ENCODE data around the gene MFGE8. TPM values are rescaled to one million over a fixed set of nuclear protein-coding genes. Genes with fewer than 3 reads are reported as not detected.
A peak's percentile ranks its signal among the peaks of the same experiment; 100 is the strongest.
"Not testable (repeated sequence)": the region's sequence is repeated elsewhere in the genome, so short reads cannot be mapped to it uniquely, and the experiment has no call there.

MFGE8 gene
- total RNA-seq, 2 experiments from 2014 or later = 33.1 to 37.8 TPM

DNA sequence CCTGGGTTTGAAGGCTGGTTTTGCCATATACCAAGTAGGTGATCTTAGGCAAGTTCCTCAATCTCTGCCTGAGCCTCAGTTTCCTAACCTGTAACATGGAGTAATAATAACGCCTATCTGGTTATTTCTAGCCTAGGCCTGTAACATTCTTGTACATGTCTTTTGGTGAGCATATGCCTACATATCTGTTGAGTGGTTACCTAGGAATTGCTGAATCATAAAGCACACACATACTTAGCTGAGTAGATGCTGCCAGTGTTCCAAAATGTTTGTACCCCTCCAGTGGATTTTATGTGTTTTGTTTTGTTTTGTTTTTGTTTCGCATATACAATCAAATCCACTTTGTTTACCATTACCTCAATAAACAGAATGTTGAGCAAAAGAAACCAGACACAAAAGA lies 17.4 kb upstream of the MFGE8 start:
- no peaks in the 10 kb centered on the region for H3K36me3 Mint-ChIP-seq
- peaks cover 5% of the 10 kb centered on the region for H3K27me3 Mint-ChIP-seq
- H3K4me1 Mint-ChIP-seq = no peaks in the 10 kb centered on the region
- no peak overlapping the region for H3K27ac Mint-ChIP-seq
- no peak overlapping the region for H3K4me3 Mint-ChIP-seq
- peaks cover 2% of the 10 kb centered on the region for H3K9me3 Mint-ChIP-seq
- no peak for DNase-seq

DNA sequence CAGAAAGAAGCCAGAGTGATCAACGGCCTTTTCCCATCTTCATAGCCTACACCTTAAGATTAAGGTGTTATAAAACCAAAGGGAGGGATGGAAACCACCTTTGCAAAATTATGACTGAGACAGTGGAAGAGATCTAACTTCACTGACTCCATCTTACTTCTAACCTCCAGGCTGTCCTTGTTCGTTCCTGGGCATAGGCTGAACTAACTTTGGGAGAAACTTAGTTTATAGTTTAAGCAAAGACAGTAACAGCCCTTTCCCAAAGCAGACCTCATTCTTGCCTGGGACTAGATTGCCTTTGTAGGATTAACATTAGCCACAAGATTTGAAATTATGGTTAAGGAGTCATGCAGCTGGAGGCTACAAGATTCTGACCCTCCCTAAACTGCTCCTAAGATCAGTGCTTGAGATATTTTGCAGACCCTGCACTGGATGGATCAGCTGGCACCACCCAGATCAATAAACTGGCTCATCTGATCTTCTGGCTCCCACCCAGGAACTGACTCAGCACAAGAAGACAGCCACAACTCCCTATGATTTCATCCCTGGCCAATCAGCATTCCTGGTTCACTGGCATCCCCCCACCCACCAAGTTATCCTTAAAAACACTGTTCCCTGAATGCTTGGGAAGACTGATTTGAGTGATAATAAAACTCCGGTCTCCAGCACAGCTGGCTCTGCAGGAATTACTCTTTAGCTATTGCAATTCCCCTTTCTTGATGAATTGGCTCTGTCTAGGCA lies 16.3 kb upstream of the MFGE8 start:
- not testable (repeated sequence) for H3K9me3 Mint-ChIP-seq, H3K4me3 Mint-ChIP-seq, H3K27ac Mint-ChIP-seq, DNase-seq, H3K36me3 Mint-ChIP-seq, H3K27me3 Mint-ChIP-seq, H3K4me1 Mint-ChIP-seq

DNA sequence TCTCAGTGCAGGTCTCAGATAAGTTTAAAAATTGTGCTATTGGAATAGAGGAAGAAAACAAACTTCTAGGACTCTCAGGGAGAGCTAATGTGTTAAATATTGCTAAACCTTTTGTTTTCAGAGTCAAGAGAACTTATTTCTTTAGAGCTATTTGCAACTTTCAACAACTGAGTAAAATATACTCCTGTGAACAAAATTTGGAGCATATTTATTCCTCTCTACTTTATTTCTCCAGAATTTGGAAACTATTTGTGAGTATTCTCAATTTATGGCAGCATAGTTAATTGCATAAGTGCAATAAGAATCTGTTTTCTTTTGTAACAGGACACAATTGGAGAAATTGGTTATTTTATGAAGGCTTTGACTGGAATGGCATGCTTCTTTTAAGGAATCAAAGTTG lies 15.0 kb upstream of the MFGE8 start:
- H3K27me3 Mint-ChIP-seq, H3K4me1 Mint-ChIP-seq, DNase-seq, H3K36me3 Mint-ChIP-seq, H3K27ac Mint-ChIP-seq, H3K4me3 Mint-ChIP-seq, H3K9me3 Mint-ChIP-seq: not testable (repeated sequence)

DNA sequence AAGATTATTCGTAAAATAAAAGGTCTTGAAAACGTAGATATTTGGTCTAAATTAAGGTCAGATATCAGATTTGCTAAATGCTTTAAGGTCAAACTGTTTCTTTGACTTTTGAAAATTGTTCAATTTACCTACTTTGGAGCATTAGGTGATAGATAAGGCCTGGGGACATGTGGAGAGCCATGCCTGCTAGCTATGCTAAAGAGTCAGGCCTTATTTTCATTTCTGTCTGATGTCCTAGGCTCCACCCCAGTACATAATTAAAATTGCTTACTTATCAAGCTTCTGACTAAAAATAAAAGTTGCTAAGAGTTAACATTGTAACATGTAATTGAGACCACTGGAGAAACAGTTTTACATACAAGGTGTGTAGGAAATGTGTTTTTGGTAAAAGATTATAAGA lies 12.5 kb upstream of the MFGE8 start:
- H3K9me3 Mint-ChIP-seq, H3K4me3 Mint-ChIP-seq, H3K4me1 Mint-ChIP-seq, H3K36me3 Mint-ChIP-seq, H3K27ac Mint-ChIP-seq, DNase-seq, H3K27me3 Mint-ChIP-seq: not testable (repeated sequence)

DNA sequence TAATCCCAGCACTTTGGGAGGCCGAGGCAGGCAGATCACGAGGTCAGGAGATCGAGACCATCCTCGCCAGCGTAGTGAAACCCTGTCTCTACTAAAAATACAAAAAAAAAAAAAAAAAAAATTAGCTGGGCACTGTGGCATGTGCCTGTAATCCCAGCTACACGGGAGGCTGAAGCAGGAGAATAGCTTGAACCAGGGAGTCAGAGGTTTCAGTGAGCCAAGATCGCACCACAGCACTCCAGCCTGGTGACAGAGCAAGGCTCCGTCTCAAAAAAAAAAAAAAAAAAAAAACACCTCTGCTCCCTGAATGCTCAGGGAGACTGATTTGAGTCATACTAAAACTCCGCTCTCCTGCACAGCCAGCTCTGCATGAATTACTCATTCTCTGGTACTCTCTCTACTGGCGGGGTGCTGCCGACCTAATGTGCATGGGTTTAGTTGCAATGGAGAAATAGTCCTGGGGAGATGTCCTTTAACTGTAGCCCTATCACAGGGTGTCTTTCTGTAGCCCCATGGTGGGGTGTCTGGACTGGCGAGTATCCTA lies 7.8 kb upstream of the MFGE8 start:
- peaks cover 12% of the 10 kb centered on the region for H3K4me1 Mint-ChIP-seq
- not testable (repeated sequence) for DNase-seq, H3K36me3 Mint-ChIP-seq, H3K9me3 Mint-ChIP-seq, H3K27ac Mint-ChIP-seq, H3K4me3 Mint-ChIP-seq
- H3K27me3 Mint-ChIP-seq = peaks cover 19% of the 10 kb centered on the region

GRCh38 chr15:88920186-88920891 lies 7.2 kb upstream of the MFGE8 start:
- Mint-ChIP-seq H3K27ac (no peak overlapping the region), H3K36me3 (no peaks in the 10 kb centered on the region), H3K4me3 (no peak overlapping the region), H3K4me1 (peaks cover 12% of the 10 kb centered on the region), H3K9me3 (no peaks in the 10 kb centered on the region), H3K27me3 (peaks cover 19% of the 10 kb centered on the region)
- DNase-seq = no peak

GRCh38 chr15:88918738-88919137 lies 5.6 kb upstream of the MFGE8 start:
- Mint-ChIP-seq H3K36me3 (no peaks in the 10 kb centered on the region), H3K4me3 (no peak overlapping the region), H3K4me1 (peaks cover 12% of the 10 kb centered on the region), H3K27ac (peak overlapping the region; percentile 47), H3K27me3 (peaks cover 16% of the 10 kb centered on the region), H3K9me3 (no peaks in the 10 kb centered on the region)
- peak; percentile 50 for DNase-seq

DNA sequence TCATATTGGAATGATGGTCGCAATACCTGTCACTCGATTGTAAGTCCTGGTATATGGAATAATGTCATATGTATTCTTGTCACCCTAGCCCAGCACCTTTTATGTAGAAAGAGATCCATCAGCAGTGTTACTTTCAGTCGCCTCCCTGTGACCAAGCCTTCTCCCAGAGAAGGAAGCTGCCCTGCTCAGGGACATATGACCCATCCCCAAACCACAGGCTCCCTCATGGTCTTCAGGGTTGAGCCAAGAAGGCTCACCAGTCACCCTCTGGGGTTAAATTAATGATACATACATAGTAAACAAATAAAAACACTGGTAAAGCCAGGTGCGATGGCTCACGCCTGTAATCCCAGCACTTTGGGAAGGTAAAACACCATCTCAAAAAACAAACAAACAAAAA lies 4.6 kb upstream of the MFGE8 start:
- Mint-ChIP-seq H3K4me3 (no peak overlapping the region), H3K27ac (no peak overlapping the region), H3K9me3 (no peaks in the 10 kb centered on the region), H3K4me1 (peaks cover 17% of the 10 kb centered on the region), H3K27me3 (peaks cover 16% of the 10 kb centered on the region), H3K36me3 (no peaks in the 10 kb centered on the region)
- DNase-seq = no peak

DNA sequence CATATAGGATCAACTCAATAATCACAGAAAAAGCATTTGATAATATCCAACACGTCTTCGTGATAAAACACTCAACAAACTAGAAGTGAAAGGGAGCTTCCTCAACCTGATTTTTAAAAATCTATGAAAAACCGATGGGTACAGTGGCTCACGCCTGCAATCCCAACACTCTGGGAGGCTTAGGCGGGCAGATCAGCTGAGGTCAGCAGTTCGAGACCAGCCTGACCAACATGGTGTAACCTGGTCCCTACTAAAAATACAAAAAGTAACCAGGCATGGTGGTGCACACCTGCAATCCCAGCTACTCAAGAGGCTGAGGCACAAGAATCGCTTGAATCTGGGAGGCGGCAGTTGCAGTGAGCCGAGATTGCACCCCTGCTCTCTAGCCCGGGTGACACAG lies 2.2 kb upstream of the MFGE8 start:
- Mint-ChIP-seq H3K4me3 (no peak overlapping the region), H3K27me3 (peaks cover 13% of the 10 kb centered on the region), H3K27ac (no peak overlapping the region), H3K36me3 (peaks cover 2% of the 10 kb centered on the region), H3K9me3 (no peaks in the 10 kb centered on the region), H3K4me1 (peaks cover 29% of the 10 kb centered on the region)
- DNase-seq = no peak

DNA sequence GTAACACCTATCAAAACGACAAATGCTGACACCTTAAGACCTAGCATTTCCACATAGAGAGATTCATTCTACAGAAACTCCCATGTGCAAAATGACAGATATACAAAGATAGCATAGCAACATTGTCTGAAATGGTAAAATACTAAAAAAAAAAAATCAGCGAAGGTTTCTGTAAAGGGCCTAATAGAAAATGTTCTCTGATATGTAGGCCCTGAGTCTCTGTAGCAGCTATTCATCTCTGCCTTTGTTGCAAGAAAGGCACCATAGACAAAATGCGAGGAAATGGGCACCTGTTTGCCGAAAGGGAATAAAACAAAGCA lies 631 bp upstream of the MFGE8 start:
- H3K27me3 Mint-ChIP-seq = peaks cover 5% of the 10 kb centered on the region
- H3K9me3 Mint-ChIP-seq = no peaks in the 10 kb centered on the region
- H3K4me3 Mint-ChIP-seq = peak overlapping the region; percentile 88
- no peak for DNase-seq
- peaks cover 28% of the 10 kb centered on the region for H3K4me1 Mint-ChIP-seq
- peaks cover 2% of the 10 kb centered on the region for H3K36me3 Mint-ChIP-seq
- H3K27ac Mint-ChIP-seq = peak overlapping the region; percentile 90

DNA sequence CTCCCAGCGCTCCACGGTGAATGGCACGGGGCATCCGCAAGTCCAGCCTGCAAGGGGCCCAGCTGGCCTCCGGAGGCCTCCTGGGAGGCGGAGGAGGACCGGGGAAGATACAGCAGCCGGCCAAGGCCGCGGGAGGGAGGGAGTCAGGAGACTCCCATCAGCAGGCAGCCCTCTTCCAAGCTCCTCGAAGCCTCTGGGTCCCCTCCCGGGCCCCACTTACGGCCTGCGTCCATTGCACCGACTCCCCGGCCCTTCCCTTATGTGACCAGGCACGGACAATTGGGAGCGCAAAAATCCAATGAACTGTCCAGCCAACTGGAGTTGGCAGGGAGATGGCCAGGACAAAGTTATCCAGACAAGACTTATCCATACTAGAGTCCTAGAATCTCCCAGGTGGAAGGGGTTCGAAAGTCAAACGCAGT lies 668 bp downstream of the MFGE8 start:
- H3K36me3 Mint-ChIP-seq = peaks cover 2% of the 10 kb centered on the region
- H3K27me3 Mint-ChIP-seq = peaks cover 1% of the 10 kb centered on the region
- DNase-seq = no peak
- peaks cover 31% of the 10 kb centered on the region for H3K4me1 Mint-ChIP-seq
- peak overlapping the region; percentile 88 for H3K4me3 Mint-ChIP-seq
- no peak overlapping the region for H3K27ac Mint-ChIP-seq
- no peaks in the 10 kb centered on the region for H3K9me3 Mint-ChIP-seq

DNA sequence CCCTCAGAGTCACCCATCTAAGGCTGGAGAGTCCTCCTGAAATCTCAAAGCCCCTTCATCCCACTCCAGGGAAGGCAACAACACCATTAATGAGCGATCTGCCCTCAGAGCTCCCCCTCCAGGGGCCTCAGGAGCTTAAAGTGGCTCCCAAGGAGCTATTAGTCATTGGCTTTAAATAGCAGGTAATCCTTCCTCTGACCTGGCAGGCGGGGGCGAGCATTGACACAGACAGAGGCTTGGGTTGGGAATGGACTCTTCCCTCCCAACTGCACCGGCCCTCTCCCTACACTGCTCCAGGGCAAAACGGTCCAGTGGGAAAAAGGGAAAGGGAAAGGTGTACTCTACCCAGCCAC lies 1.4 kb downstream of the MFGE8 start:
- Mint-ChIP-seq H3K27ac (no peak overlapping the region), H3K27me3 (no peaks in the 10 kb centered on the region), H3K4me3 (peak overlapping the region; percentile 88), H3K9me3 (no peaks in the 10 kb centered on the region), H3K36me3 (peaks cover 2% of the 10 kb centered on the region), H3K4me1 (peaks cover 31% of the 10 kb centered on the region)
- no peak for DNase-seq

- DNase-seq = no peak
- Mint-ChIP-seq H3K4me1 (peaks cover 35% of the 10 kb centered on the region), H3K9me3 (no peaks in the 10 kb centered on the region), H3K4me3 (no peak overlapping the region), H3K27me3 (no peaks in the 10 kb centered on the region), H3K27ac (no peak overlapping the region), H3K36me3 (peaks cover 2% of the 10 kb centered on the region)
Observed at GRCh38 chr15:88909956-88910831, 3.0 kb downstream of the MFGE8 start.

DNA sequence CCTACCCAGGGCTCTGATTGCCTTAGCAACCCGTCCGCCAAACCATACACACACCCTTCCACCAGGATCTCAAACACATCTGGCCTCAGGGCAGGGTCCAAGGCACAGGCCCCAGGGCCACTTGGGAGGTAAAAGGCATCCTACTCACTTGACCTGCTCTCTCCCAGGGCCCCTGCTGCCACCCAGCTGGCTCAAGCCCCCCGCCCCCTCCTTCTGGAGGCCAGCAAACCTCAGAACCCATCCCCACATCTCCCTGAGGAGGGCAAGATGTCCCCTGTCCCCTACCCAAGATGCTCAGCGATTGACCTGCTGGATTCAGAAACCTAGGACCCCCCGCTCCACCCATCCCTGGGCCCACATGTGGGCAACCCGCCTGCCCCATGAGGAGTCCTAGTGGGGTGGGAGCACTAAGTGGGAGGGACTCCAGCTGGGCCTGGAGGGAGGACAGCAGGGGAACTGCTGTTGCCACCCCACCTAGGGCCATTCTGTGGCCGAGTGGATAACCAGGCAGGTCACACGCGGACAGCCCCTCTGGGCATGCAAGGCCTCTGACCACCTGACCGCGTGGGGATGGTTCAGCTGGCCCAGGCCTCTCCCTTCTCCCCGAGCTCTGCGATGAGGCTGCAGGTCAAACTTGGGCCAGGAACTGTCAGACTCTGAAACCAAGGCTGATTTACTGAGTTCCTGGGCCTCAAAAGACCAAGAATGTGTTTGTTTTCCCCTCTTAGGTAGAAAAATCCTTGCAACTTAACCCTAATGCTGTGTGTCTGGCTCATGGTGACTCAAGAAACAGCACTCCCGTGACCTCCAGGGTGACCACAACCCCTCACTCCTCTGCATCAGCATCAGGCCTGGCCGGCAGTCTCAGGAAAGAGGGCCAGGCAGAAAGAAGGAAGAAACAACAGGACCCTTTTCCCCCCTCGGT lies 4.2 kb downstream of the MFGE8 start:
- no peaks in the 10 kb centered on the region for H3K9me3 Mint-ChIP-seq
- no peak overlapping the region for H3K4me3 Mint-ChIP-seq
- H3K36me3 Mint-ChIP-seq = peaks cover 2% of the 10 kb centered on the region
- H3K4me1 Mint-ChIP-seq = peaks cover 46% of the 10 kb centered on the region
- no peak overlapping the region for H3K27ac Mint-ChIP-seq
- H3K27me3 Mint-ChIP-seq = no peaks in the 10 kb centered on the region
- DNase-seq = no peak
